CD4-positive, alpha-beta T cell treated with Interleukin-1 beta for 1 hour (primary cell): ENCODE results near the gene UGT2B28.
A peak's percentile ranks its signal among the peaks of the same experiment; 100 is the strongest.
"Not testable (repeated sequence)": the region's sequence is repeated elsewhere in the genome, so short reads cannot be mapped to it uniquely, and the experiment has no call there.

Experiments
- DNase-seq, 2 donors: peaks; one replicate each; pipeline ENCODE4 v3.0.0-alpha.2; 2020 to 2022

The UGT2B28 gene

GRCh38 chr4:69280081-69280480 lies at the start of gene UGT2B28:
TSS of gene UGT2B28 (plus strand) at chr4:69280475. CDS start at chr4:69280501, 26 bp downstream.
- DNase-seq: not testable (repeated sequence)

- no peak for DNase-seq
These were observed 41.2 kb upstream of the UGT2B28 start for GRCh38 chr4:69239092-69239491.

- no peak for DNase-seq
These were observed 40.6 kb upstream of the UGT2B28 start for GRCh38 chr4:69239557-69240168.

GRCh38 chr4:69240787-69241186 lies 39.5 kb upstream of the UGT2B28 start:
- DNase-seq: not testable (repeated sequence)

GRCh38 chr4:69241746-69242145 lies 38.5 kb upstream of the UGT2B28 start:
- DNase-seq: not testable (repeated sequence)

- DNase-seq: not testable (repeated sequence)
These were observed 37.6 kb upstream of the UGT2B28 start for GRCh38 chr4:69242562-69243240.

- not testable (repeated sequence) for DNase-seq
These were observed 29.4 kb upstream of the UGT2B28 start for GRCh38 chr4:69250884-69251283.

- not testable (repeated sequence) for DNase-seq
These were observed 27.0 kb upstream of the UGT2B28 start for GRCh38 chr4:69253147-69253772.

- not testable (repeated sequence) for DNase-seq
These were observed 11.7 kb upstream of the UGT2B28 start for GRCh38 chr4:69268612-69269011.

GRCh38 chr4:69296356-69296755 lies 16.1 kb downstream of the UGT2B28 start:
- DNase-seq: not testable (repeated sequence)

- not testable (repeated sequence) for DNase-seq
These were observed 28.3 kb downstream of the UGT2B28 start for GRCh38 chr4:69308426-69309033.

GRCh38 chr4:69309549-69310076 lies 29.3 kb downstream of the UGT2B28 start:
- DNase-seq: not testable (repeated sequence)

- DNase-seq: not testable (repeated sequence)
These were observed 30.0 kb downstream of the UGT2B28 start for GRCh38 chr4:69310262-69310661.

GRCh38 chr4:69317669-69318298 lies 37.5 kb downstream of the UGT2B28 start:
- DNase-seq: peak in 1 of 2 donors; percentile 7

- DNase-seq: no peak
These were observed 41.0 kb downstream of the UGT2B28 start for GRCh38 chr4:69321153-69321729.

GRCh38 chr4:69322055-69322454 lies 41.8 kb downstream of the UGT2B28 start:
- no peak for DNase-seq

- no peak for DNase-seq
These were observed 43.0 kb downstream of the UGT2B28 start for GRCh38 chr4:69323284-69323683.

GRCh38 chr4:69330345-69331047 lies 50.2 kb downstream of the UGT2B28 start:
- DNase-seq: no peak

- DNase-seq: not testable (repeated sequence)
These were observed 51.0 kb downstream of the UGT2B28 start for GRCh38 chr4:69331304-69331703.

GRCh38 chr4:69335485-69335884 lies 55.2 kb downstream of the UGT2B28 start:
- not testable (repeated sequence) for DNase-seq

GRCh38 chr4:69343114-69343513 lies 62.8 kb downstream of the UGT2B28 start:
- not testable (repeated sequence) for DNase-seq
